ENCODE results near the gene RUNX2. TPM values are rescaled to one million over a fixed set of nuclear protein-coding genes. Genes with fewer than 3 reads are reported as not detected.

RUNX2 gene
- total and polyA plus RNA-seq, 2 of the 8 experiments (the other 6 are each of a cell fraction or from before 2014, with no cell fraction given), result 0.26 to 1.2 TPM

DNA sequence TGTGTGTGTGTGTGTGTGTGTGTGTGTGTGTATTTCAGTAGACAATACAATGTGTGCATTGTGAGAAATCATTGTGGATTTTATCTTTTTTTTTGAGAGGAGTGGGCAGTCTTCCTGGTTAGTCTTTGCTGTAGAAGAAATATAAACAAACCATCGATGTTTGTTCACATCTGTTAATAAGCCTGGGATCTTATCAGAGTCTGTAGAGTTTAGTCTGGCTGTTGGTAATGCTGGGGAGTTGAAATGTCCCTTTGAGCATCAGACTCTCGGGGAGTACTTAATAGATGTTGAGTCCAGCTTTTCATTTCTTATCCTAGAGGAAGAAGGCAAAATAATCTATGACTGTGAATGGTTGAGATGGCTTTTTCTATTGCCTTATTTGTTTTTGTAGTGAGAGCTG is 146.2 kb downstream of the RUNX2 start (continued):
- TF ChIP-seq CREB1 (IDR thresholded peaks at IDR 0.05), result no peak
- no peak for TF ChIP-seq JUND (IDR thresholded peaks at IDR 0.05; ENCODE audit: low read length)
- TF ChIP-seq SP4 (IDR thresholded peaks at IDR 0.05; ENCODE audit: low read length), result no peak
- TF ChIP-seq RAD21 (IDR thresholded peaks at IDR 0.05 in 1 of 2, conservative IDR thresholded peaks at IDR 0.05 in 1 of 2; ENCODE audit: low read depth in 2 of 2, low read length in 2 of 2), result no peak
- no peak for TF ChIP-seq CBX5 (IDR thresholded peaks at IDR 0.05; ENCODE audit: low read depth, low read length)
- no peak for TF ChIP-seq KDM4A (IDR thresholded peaks at IDR 0.05; ENCODE audit: low read depth, low read length, severe bottlenecking)
- TF ChIP-seq JUN (IDR thresholded peaks at IDR 0.05; ENCODE audit: low read depth, low read length), result no peak

Measured in H1 (cell line).